GM23338 (cell line): ENCODE results near the gene RFPL2.

Source experiments
- CREB1 ChIP-seq: fragments of 250-450 bp; sonication (Bioruptor Pico); IDR thresholded peaks from 2 replicates; pipeline ENCODE4 v1.5.0; 2020; ENCODE audit warnings: low read depth, mild to moderate bottlenecking, moderate library complexity
- EZH2 ChIP-seq: fragments of 200-600 bp; sonication (generic); IDR thresholded peaks from one replicate; pipeline ENCODE4 v1.8.0; 2017; ENCODE audit warnings: antibody characterized with exemption, mild to moderate bottlenecking, low read depth; ENCODE audit not compliant: unreplicated experiment
- EZH2phosphoT487 ChIP-seq: fragments of 200-600 bp; sonication (generic); IDR thresholded peaks from one replicate; pipeline ENCODE4 v1.8.1; 2018; ENCODE audit warnings: antibody characterized with exemption; ENCODE audit not compliant: unreplicated experiment
- POLR2AphosphoS5 ChIP-seq: IDR thresholded peaks from 2 replicates; pipeline ENCODE4 v1.6.1; 2016; ENCODE audit warnings: antibody characterized with exemption, low read depth
- REST ChIP-seq: IDR thresholded peaks from one replicate; pipeline ENCODE4 v1.6.1; 2018; ENCODE audit warnings: antibody characterized with exemption; ENCODE audit not compliant: unreplicated experiment
- STAT1 ChIP-seq: IDR thresholded peaks from one replicate; pipeline ENCODE4 v1.6.1; 2016; ENCODE audit warnings: antibody characterized with exemption; ENCODE audit not compliant: unreplicated experiment
- ZNF114 ChIP-seq: fragments of 250-450 bp; sonication (Bioruptor Pico); IDR thresholded peaks from 2 replicates; pipeline ENCODE4 v1.5.0; 2020; ENCODE audit warnings: mild to moderate bottlenecking, moderate library complexity
- ZNF331 ChIP-seq: fragments of 250-450 bp; sonication (Bioruptor Pico); IDR thresholded peaks from 2 replicates; pipeline ENCODE4 v1.5.0; 2020; ENCODE audit warnings: low read depth, mild to moderate bottlenecking, moderate library complexity
- TF ChIP-seq, protein P1 (sequence below), 2 experiments: fragments of 200-600 bp in 1 of 2; sonication (generic) in 1 of 2; conservative IDR thresholded peaks; 2 replicates each; pipeline versions ENCODE4 v1.5.1 to v1.6.1; 2016 to 2017; ENCODE audit warnings: antibody characterized with exemption in 2 of 2, low read depth in 2 of 2, mild to moderate bottlenecking in 2 of 2, moderate library complexity in 1 of 2
- TF ChIP-seq, protein P2 (sequence below): IDR thresholded peaks from 2 replicates; pipeline ENCODE4 v1.6.1; 2016; ENCODE audit warnings: antibody characterized with exemption

- TF ChIP-seq, protein P1, sequence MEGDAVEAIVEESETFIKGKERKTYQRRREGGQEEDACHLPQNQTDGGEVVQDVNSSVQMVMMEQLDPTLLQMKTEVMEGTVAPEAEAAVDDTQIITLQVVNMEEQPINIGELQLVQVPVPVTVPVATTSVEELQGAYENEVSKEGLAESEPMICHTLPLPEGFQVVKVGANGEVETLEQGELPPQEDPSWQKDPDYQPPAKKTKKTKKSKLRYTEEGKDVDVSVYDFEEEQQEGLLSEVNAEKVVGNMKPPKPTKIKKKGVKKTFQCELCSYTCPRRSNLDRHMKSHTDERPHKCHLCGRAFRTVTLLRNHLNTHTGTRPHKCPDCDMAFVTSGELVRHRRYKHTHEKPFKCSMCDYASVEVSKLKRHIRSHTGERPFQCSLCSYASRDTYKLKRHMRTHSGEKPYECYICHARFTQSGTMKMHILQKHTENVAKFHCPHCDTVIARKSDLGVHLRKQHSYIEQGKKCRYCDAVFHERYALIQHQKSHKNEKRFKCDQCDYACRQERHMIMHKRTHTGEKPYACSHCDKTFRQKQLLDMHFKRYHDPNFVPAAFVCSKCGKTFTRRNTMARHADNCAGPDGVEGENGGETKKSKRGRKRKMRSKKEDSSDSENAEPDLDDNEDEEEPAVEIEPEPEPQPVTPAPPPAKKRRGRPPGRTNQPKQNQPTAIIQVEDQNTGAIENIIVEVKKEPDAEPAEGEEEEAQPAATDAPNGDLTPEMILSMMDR (conservative IDR thresholded peaks at IDR 0.05; ENCODE audit: low read depth in 2 of 2) = no peak
- TF ChIP-seq POLR2AphosphoS5 (no peak), EZH2 (no peak), ZNF331 (CRISPR knock-in tag) (no peak), CREB1 (CRISPR knock-in tag) (no peak), REST (no peak), ZNF114 (CRISPR knock-in tag) (no peak), STAT1 (no peak), EZH2phosphoT487 (no peak)
- TF ChIP-seq, protein P2, sequence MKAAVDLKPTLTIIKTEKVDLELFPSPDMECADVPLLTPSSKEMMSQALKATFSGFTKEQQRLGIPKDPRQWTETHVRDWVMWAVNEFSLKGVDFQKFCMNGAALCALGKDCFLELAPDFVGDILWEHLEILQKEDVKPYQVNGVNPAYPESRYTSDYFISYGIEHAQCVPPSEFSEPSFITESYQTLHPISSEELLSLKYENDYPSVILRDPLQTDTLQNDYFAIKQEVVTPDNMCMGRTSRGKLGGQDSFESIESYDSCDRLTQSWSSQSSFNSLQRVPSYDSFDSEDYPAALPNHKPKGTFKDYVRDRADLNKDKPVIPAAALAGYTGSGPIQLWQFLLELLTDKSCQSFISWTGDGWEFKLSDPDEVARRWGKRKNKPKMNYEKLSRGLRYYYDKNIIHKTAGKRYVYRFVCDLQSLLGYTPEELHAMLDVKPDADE = no peak
Observed at GRCh38 chr22:32185821-32186220, 19.1 kb downstream of the RFPL2 start.
